GM12878 (cell line): ENCODE measurements around the gene TBC1D12. TPM values are rescaled to one million over a fixed set of nuclear protein-coding genes. Genes with fewer than 3 reads are reported as not detected.

ENCODE experiments used
- ATF2 ChIP-seq: IDR thresholded peaks from 2 replicates; pipeline ENCODE4 v1.6.1; 2012; ENCODE audit warnings: low read length, inconsistent platforms
- CBFB ChIP-seq: IDR thresholded peaks from 2 replicates; pipeline ENCODE4 v1.6.1; 2016; ENCODE audit warnings: antibody characterized with exemption, low read depth
- CUX1 ChIP-seq: IDR thresholded peaks from 2 replicates; pipeline ENCODE4 v1.6.1; 2012; ENCODE audit warnings: improper control_type of control experiment, low read depth, low read length; ENCODE audit not compliant: insufficient replicate concordance
- ELK1 ChIP-seq: IDR thresholded peaks from 2 replicates; pipeline ENCODE4 v1.6.1; 2012; ENCODE audit warnings: low read depth, low read length, improper control_type of control experiment
- HDGF ChIP-seq: fragments of 450-650 bp; IDR thresholded peaks from 2 replicates; pipeline ENCODE4 v1.6.1; 2016; ENCODE audit warnings: antibody characterized with exemption
- IRF5 ChIP-seq: fragments of 450-650 bp; IDR thresholded peaks from 2 replicates; pipeline ENCODE4 v1.6.1; 2017; ENCODE audit warnings: borderline replicate concordance
- JUND ChIP-seq: IDR thresholded peaks from 2 replicates; pipeline ENCODE4 v1.6.1; 2012; ENCODE audit warnings: low read depth, mild to moderate bottlenecking, low read length, improper control_type of control experiment, moderate library complexity
- POLR2AphosphoS2 ChIP-seq: IDR thresholded peaks from 2 replicates; pipeline ENCODE4 v1.6.1; 2011; ENCODE audit warnings: low read depth, mild to moderate bottlenecking, low read length, improper control_type of control experiment, moderate library complexity
- RELA ChIP-seq: fragments of 450-650 bp; IDR thresholded peaks from 2 replicates; pipeline ENCODE4 v1.8.0; 2014; ENCODE audit warnings: borderline replicate concordance; ENCODE audit not compliant: partially characterized antibody
- REST ChIP-seq: IDR thresholded peaks from 2 replicates; pipeline ENCODE4 v1.6.1; 2012; ENCODE audit warnings: mild to moderate bottlenecking, low read depth, low read length
- SMARCA5 ChIP-seq: fragments of 450-650 bp; IDR thresholded peaks from 2 replicates; pipeline ENCODE4 v1.6.1; 2017; ENCODE audit warnings: mild to moderate bottlenecking
- USF1 ChIP-seq: IDR thresholded peaks from 2 replicates; pipeline ENCODE4 v1.6.1; 2011; ENCODE audit warnings: borderline replicate concordance, low read depth, mild to moderate bottlenecking, moderate library complexity, mixed read lengths, low read length; ENCODE audit not compliant: insufficient read depth; ENCODE audit errors: extremely low read length
- ZZZ3 ChIP-seq: IDR thresholded peaks from 2 replicates; pipeline ENCODE4 v1.6.1; 2011; ENCODE audit warnings: low read depth; ENCODE audit not compliant: control insufficient read depth, insufficient read length
- polyA plus RNA-seq, 11 experiments: library from polyadenylated mRNA; depleted of rRNA in 4 of 11; unstranded in 6 of 11; stranded (reverse) in 5 of 11; fragments of >200 nt; fragmentation: Nextera tagmentation in 4 of 11; fragmentation: Illumina TruSeq in 1 of 11; extraction: Ambion mirVana in 4 of 11; extraction: Trizol in 1 of 11; gene quantifications; 1 replicate in 1 of 11; 2 replicates in 10 of 11; pipeline versions ENCODE4 v1.2.1 to v1.2.3, GENCODE V29; 2011 to 2016; ENCODE audit warnings: inconsistent platforms in 2 of 11, missing spikeins in 2 of 11, low read depth in 1 of 11
- total RNA-seq, 4 experiments: library from RNA; depleted of rRNA in 3 of 4; stranded (reverse); fragments of >200 nt in 3 of 4; fragmentation: Illumina TruSeq in 1 of 4; extraction: Trizol in 1 of 4; gene quantifications; 2 replicates each; pipeline versions ENCODE4 v1.2.1 to v1.2.3, GENCODE V29; 2013 to 2021

The TBC1D12 gene
- total and polyA plus RNA-seq, 10 of the 15 experiments (the other 5 are each of a cell fraction or from before 2014, with no cell fraction given), result 2.6 to 7.5 (median 3.8) TPM

GRCh38 chr10:94362360-94363250 lies 39.7 kb upstream of the TBC1D12 start, which contains the start of gene NOC3L (continued):
- TF ChIP-seq ATF2 (0 out of 2 replicates have a peak, but pooled peaks have one; percentile 11), HDGF (0 out of 2 replicates have a peak, but pooled peaks have one; percentile 20), USF1 (no peak), ELK1 (peak; percentile 83; the same call in 1 of the 2 replicates), POLR2AphosphoS2 (peak; percentile 63; the same call in 1 of the 2 replicates), CUX1 (no peak), REST (no peak), CBFB (0 out of 2 replicates have a peak, but pooled peaks have one; percentile 62), RELA (peak; percentile 76), JUND (peak; percentile 27; the same call in 1 of the 2 replicates), SMARCA5 (peak; percentile 34; the same call in 1 of the 2 replicates), ZZZ3 (no peak), IRF5 (no peak)
